Gastroesophageal sphincter (tissue), 4 donors: ENCODE measurements around the gene KRTAP4-9. TPM values are rescaled to one million over a fixed set of nuclear protein-coding genes. Genes with fewer than 3 reads are reported as not detected.
"Not testable (repeated sequence)": the region's sequence is repeated elsewhere in the genome, so short reads cannot be mapped to it uniquely, and the experiment has no call there.

ENCODE experiments used
- ATAC-seq: fragments of 150-250 bp; one replicate; pipeline ENCODE4 v1.9.1; 2016; ENCODE audit warnings: mild to moderate bottlenecking, moderate library complexity
- H3K27ac ChIP-seq, 4 donors: fragments of 200-600 bp; sonication (generic) in 3 of 4; 1 replicate in 3 of 4; 2 replicates in 1 of 4; pipeline ENCODE4 v1.5.1; 2016 to 2019
- H3K27me3 ChIP-seq: fragments of 200-600 bp; sonication (generic); one replicate; pipeline ENCODE4 v1.5.1; 2019
- H3K36me3 ChIP-seq, 2 donors: fragments of 200-600 bp; sonication (generic); one replicate each; pipeline ENCODE4 v1.5.1; 2019; ENCODE audit warnings: control low read depth in 1 of 2
- H3K4me1 ChIP-seq, 3 donors: fragments of 200-600 bp; sonication (generic); 1 replicate in 2 of 3; 2 replicates in 1 of 3; pipeline ENCODE4 v1.5.1; 2016 to 2019; ENCODE audit warnings: control low read depth in 2 of 3
- H3K4me3 ChIP-seq, 2 donors: fragments of 200-600 bp; sonication (generic); one replicate each; pipeline ENCODE4 v1.5.1; 2019; ENCODE audit warnings: mild to moderate bottlenecking in 1 of 2, moderate library complexity in 1 of 2
- H3K9me3 ChIP-seq, 3 donors: fragments of 200-600 bp; sonication (generic); one replicate each; pipeline ENCODE4 v1.5.1; 2017 to 2019; ENCODE audit warnings: control low read depth in 2 of 3
- CTCF ChIP-seq, 4 experiments: fragments of 200-600 bp in 2 of 4; fragments of 450-650 bp in 2 of 4; sonication (generic) in 1 of 4; IDR thresholded peaks; one replicate each; pipeline ENCODE4 v1.5.1; 2017 to 2019; ENCODE audit warnings: antibody characterized with exemption in 4 of 4, mild to moderate bottlenecking in 2 of 4, moderate library complexity in 2 of 4
- EP300 ChIP-seq: sonication (generic); formaldehyde crosslinking; IDR thresholded peaks from one replicate; pipeline ENCODE4 v1.6.1; 2017; ENCODE audit warnings: antibody characterized with exemption, mild to moderate bottlenecking
- POLR2A ChIP-seq, 2 donors: fragments of 450-650 bp; IDR thresholded peaks; one replicate each; pipeline ENCODE4 v1.6.1; 2017; ENCODE audit warnings: antibody characterized with exemption in 2 of 2, mild to moderate bottlenecking in 2 of 2, moderate library complexity in 1 of 2
- POLR2AphosphoS5 ChIP-seq: sonication (generic); formaldehyde crosslinking; IDR thresholded peaks from one replicate; pipeline ENCODE4 v1.6.1; 2017; ENCODE audit warnings: antibody characterized with exemption
- WGBS, 2 donors: methylation state at CpG; one replicate each; pipeline ENCODE4 v1.1.5; 2018; ENCODE audit warnings: low coverage in 1 of 2; 5-methylcytosine and 5-hydroxymethylcytosine counted together
- total RNA-seq, 4 donors: library from RNA; depleted of rRNA; stranded (reverse); fragments of >200 nt; gene quantifications; one replicate each; pipeline ENCODE4 v1.1.0, GENCODE V29; 2016

Gene KRTAP4-9
- total RNA-seq, 4 donors from 2014 or later, result not detected

- not testable (repeated sequence) for H3K36me3 ChIP-seq, H3K27me3 ChIP-seq, H3K27ac ChIP-seq, H3K9me3 ChIP-seq, ATAC-seq, H3K4me3 ChIP-seq, H3K4me1 ChIP-seq
- WGBS, 2 donors, result 57 to 58% methylated on average over 4 of the region's 4 CpGs
These were observed 16.3 kb upstream of the KRTAP4-9 start for GRCh38 chr17:41088760-41089352.

GRCh38 chr17:41096055-41096454, 9.1 kb upstream of the KRTAP4-9 start:
- no peak for TF ChIP-seq POLR2AphosphoS5
- no peak for TF ChIP-seq POLR2A (IDR thresholded peaks at IDR 0.05)
- no peak for TF ChIP-seq EP300
- no peak for TF ChIP-seq CTCF (IDR thresholded peaks at IDR 0.05)
- no peak overlapping the region for H3K4me3 ChIP-seq
- H3K27me3 ChIP-seq, result peaks cover 19% of the 10 kb centered on the region
- H3K27ac ChIP-seq, result no peak overlapping the region
- no peaks in the 10 kb centered on the region for H3K36me3 ChIP-seq
- H3K9me3 ChIP-seq, result no peaks in the 10 kb centered on the region
- no peak for ATAC-seq
- no peaks in the 10 kb centered on the region for H3K4me1 ChIP-seq
- 84 to 85% methylated on average over 5 to 7 of the region's 7 CpGs for WGBS, 2 donors

GRCh38 chr17:41098042-41098441, 7.1 kb upstream of the KRTAP4-9 start, which contains the start of gene KRTAP4-8:
KRTAP4-8 (minus strand) TSS chr17:41098142; CDS start chr17:41098084, 58 bp downstream.
- Histone ChIP-seq H3K27ac (no peak within 1 kb of the TSS), H3K36me3 (no peaks in the 10 kb centered on the region), H3K4me3 (no peak within 1 kb of the TSS), H3K27me3 (peaks cover 26% of the 10 kb centered on the region), H3K4me1 (no peaks in the 10 kb centered on the region), H3K9me3 (no peaks in the 10 kb centered on the region)
- WGBS, 2 donors, result 49 to 93% methylated on average over 2 to 4 of the region's 4 CpGs
- TF ChIP-seq EP300 (no peak), POLR2A (IDR thresholded peaks at IDR 0.05) (no peak), CTCF (IDR thresholded peaks at IDR 0.05) (no peak), POLR2AphosphoS5 (no peak)
- ATAC-seq, result no peak

- Histone ChIP-seq H3K9me3 (no peaks in the 10 kb centered on the region), H3K4me3 (no peak overlapping the region), H3K27me3 (peaks cover 26% of the 10 kb centered on the region), H3K27ac (no peak overlapping the region), H3K4me1 (no peaks in the 10 kb centered on the region), H3K36me3 (no peaks in the 10 kb centered on the region)
- no peak for TF ChIP-seq CTCF (IDR thresholded peaks at IDR 0.05)
- 67 to 89% methylated on average over 3 to 6 of the region's 6 CpGs for WGBS, 2 donors
- no peak for ATAC-seq
These were observed 6.7 kb upstream of the KRTAP4-9 start for GRCh38 chr17:41098481-41098880.

- H3K27me3 ChIP-seq, result peaks cover 26% of the 10 kb centered on the region
- H3K36me3 ChIP-seq, H3K4me3 ChIP-seq, H3K4me1 ChIP-seq, H3K27ac ChIP-seq, H3K9me3 ChIP-seq, ATAC-seq: not testable (repeated sequence)
- 47 to 48% methylated on average over 6 to 7 of the region's 7 CpGs for WGBS, 2 donors
These were observed 5.3 kb upstream of the KRTAP4-9 start for GRCh38 chr17:41099682-41100480.

- Histone ChIP-seq H3K27me3 (peaks cover 32% of the 10 kb centered on the region), H3K4me1 (no peaks in the 10 kb centered on the region), H3K36me3 (no peaks in the 10 kb centered on the region), H3K27ac (no peak within 1 kb of the TSS), H3K4me3 (no peak within 1 kb of the TSS), H3K9me3 (no peaks in the 10 kb centered on the region)
- 18 to 47% methylated on average over 5 of the region's 10 CpGs for WGBS, 2 donors
- no peak for ATAC-seq
- TF ChIP-seq POLR2A (IDR thresholded peaks at IDR 0.05) (no peak), EP300 (no peak), POLR2AphosphoS5 (no peak), CTCF (IDR thresholded peaks at IDR 0.05) (no peak)
These were observed 3.5 kb upstream of the KRTAP4-9 start, which contains the start of gene KRTAP4-16 for GRCh38 chr17:41101586-41102259. KRTAP4-16 (minus strand) TSS chr17:41102209; CDS start chr17:41102209, 0 bp downstream.
